HG02678 (cell line): ENCODE results near the gene TTYH1.
"Not testable (repeated sequence)": the region's sequence is repeated elsewhere in the genome, so short reads cannot be mapped to it uniquely, and the experiment has no call there.

Source experiments
- ATAC-seq: cut with Tn5 transposase; IDR thresholded peaks from one replicate; pipeline ENCODE4 v1.9.1; 2021; ENCODE audit warnings: mild to moderate bottlenecking, moderate library complexity; ENCODE audit not compliant: unreplicated experiment

Gene TTYH1

DNA sequence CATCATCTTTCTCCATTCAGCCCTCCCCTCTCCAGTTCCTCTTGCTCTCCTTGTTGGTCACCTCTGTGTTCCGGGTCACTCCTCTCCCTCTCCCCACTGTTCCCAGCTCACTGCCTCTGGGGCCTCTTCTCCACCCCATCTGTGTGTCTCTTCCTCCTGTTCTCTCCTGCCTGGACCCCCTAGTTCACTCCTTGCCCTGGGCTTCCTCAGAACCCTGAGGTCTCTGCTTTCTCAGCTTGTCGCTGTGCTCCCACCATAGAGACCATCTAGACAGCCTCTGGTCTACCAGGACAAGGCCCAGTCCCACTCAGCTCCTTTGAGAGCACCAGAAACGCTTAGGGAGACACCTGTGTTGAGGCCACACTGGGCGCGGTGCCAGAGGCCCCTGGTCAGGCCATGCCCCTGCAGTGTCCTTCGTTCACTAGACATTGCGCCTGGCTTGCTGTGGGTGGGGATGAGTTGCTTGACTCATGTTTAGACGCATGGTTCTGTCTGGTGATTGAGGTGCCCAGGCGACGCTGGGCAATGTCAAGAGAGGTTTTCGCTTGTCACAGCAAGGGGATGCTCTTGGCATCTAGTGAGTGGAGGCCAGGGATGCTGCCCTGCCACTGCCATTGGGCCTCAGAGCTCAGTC lies 43.5 kb downstream of the TTYH1 start:
- ATAC-seq, result no peak

GRCh38 chr19:54459282-54460229 lies 44.3 kb downstream of the TTYH1 start:
- ATAC-seq, result no peak

- no peak for ATAC-seq
Observed at GRCh38 chr19:54460230-54461005, 45.2 kb downstream of the TTYH1 start.

DNA sequence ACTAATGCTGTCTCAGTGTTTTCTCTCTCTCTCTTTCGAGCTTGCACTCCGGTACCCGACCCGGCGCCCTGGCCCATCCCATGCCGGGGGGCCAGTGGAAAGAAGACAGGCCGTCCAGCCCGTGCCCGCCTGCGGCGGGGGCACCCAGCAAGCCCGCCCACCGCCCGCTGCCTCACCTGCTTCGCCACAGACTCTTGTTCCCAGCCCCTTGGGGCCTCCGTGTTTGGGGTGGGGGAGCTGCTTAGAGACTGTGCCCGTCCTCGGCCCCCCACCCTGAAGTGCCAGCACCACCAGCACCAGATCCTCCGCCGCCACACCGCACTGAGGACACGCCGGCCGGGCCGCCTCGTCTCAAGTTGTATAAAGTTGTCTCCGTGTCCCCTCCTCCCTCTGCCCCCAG lies 45.9 kb downstream of the TTYH1 start:
- ATAC-seq, result no peak

- ATAC-seq, result no peak
Observed at GRCh38 chr19:54461613-54462012, 46.3 kb downstream of the TTYH1 start.

DNA sequence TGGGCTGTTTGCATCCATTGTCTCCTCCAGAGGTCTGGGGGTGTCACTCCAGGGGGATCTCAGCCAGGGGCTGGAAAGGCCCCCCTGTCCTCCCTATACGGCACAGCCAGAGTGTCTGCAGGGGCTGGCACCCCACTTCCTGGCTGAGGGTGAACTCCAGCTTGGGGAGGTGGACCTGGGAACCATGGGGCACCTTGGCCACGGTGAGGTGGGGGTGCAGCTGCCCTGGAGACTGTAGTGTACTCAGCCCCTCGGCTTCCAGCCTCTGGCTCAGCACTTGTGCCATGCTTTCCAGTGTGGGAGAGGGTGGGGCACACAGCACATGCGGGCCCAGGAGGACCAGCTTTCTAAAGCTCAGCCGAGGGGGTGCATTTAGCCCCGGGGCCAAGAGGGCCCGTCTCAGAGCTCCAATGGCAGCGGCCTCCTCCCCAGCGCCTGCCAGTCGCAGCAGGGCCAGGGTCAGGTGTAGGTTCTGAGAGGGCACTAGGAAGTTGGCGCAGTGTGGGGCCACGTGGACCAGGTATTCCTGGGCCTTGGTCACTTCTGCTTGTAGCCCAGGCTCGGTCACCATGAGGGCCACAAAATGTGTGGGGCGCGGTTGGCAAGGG lies 46.9 kb downstream of the TTYH1 start:
- ATAC-seq, result no peak

DNA sequence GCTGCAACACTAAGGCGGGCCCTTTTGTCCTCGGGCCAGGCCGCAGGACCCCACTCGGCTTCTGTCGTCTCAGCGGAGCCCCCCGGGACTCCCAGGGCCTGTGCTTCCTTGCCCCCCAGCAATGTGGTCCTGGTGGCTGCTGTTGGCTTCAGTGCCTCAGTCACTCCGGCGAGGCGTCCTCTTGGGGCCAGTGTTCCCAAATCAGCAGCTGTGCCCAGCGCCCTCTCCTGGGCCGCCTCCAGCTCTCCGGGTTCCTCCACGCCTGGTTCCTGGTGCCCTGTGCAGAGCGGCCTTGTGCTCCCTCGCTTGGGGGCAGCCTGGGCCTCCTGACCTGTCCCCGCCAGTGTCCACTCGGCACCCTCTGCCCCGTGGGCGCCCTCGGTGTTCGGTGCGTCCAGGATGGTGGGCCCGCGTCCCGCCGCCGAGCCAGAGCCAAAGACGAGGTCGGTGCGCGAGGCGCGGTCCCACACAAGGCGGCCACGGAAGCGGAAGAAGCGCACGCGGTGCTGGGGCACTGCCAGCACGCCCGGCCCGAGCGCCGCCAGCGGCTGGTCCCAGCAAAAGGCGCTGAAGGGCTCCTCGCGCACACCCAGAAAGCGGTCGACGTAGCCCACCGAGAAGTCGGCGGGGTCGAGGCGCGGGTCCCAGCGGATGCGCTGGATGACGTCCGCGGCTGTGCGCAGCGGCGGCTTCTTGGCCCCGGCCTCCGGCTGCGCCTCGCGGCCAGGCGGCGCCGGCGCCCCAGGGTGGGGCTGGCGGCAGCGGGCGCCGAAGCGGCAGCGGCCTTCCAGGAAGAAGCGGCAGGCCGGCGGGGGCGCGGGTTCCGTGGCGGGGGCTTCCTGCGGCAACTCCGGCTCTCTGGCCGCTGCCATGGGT lies 47.6 kb downstream of the TTYH1 start:
- peak; percentile 15 for ATAC-seq

DNA sequence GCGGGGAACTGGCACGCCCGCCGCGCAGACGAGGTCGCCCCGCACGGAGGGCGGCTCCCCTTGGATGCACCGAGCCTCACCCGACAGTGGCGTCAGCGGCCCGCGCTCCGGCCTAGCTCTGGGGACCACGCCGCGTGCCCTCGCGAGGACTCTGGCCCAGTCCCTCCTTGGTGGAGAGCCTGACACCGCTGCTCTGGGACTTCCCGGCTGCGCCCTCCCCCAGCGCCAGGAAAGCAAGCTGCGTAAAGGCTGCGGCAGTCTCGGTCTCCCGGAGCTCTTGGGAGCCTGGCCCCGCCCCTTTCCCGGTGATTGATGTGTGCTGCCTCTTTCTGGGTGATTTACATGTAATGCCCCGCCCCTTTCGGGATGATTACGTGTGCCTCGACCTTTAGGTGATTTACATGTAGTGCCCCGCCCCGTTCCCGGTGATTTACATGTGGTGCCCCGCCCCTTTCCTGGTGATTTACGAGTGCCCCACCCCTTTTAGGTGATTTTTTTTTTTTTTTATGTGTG lies 48.3 kb downstream of the TTYH1 start, which contains the start of gene LENG9:
Gene LENG9, minus strand, starts transcription at position 248 of the 513 bp plus-strand sequence. CDS start 252 bp downstream, outside the sequence.
- ATAC-seq, result peak; percentile 53

- peak; percentile 46 for ATAC-seq
Observed at GRCh38 chr19:54464044-54464629, 48.9 kb downstream of the TTYH1 start.

DNA sequence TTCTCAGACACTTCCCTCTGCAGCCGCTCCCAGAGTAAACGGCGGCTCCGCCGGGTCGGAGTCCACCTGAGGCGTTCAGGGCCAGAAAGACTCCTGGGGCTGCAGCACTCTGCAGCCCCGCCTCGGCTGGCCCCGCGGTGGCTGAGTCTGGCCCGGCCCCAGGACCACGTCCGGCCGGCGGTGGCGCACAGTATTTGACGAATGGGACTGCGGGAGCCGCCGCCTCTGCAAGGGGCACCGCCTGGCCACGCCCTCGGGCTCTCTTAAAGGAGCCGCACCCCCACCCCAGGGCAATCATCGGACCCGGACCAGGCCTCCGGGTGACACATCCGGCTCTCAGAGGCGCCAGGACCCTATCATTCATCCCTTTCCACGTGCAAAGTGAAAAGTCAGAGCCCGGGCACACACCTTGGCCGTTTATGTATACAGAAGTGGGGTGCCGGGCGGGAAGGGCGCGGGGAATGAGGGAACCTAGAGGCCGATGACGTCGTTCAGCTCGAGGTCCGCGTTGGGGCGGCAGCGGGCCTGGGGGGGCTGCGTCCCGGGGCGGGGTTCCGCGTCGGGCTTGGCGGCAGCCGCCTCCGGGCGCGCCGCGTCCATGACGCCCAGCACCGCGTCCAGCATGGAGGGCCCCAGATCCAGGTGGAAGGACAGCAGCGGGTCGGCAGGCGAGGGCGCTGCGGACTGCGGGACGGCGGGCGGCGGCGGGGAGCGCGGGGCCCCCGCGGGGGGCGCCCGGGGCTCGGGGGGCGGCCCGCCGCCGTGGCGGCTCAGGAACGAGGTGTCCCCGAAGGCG lies 49.6 kb downstream of the TTYH1 start:
- peak; percentile 48 for ATAC-seq

GRCh38 chr19:54465426-54466109 lies 50.3 kb downstream of the TTYH1 start:
- no peak for ATAC-seq

DNA sequence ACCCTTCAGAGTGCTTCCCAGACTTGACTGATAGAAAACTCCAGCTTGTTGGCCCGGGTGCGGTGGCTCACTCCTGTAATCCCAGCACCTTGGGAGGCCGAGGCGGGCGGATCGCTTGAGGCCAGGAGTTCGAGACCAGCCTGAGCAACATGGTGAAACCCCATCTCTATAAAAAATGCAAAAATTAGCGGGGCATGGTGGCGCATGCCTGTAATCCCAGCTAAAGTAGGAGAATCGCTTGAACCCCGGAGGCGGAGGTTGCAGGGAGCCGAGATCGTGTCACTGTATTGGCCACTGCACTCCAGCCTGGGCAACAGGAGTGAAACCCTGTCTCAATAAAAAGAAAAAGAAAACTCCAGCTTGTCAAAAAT lies 50.8 kb downstream of the TTYH1 start:
- ATAC-seq, result not testable (repeated sequence)

GRCh38 chr19:54469496-54469934 lies 54.3 kb downstream of the TTYH1 start:
- ATAC-seq, result no peak

DNA sequence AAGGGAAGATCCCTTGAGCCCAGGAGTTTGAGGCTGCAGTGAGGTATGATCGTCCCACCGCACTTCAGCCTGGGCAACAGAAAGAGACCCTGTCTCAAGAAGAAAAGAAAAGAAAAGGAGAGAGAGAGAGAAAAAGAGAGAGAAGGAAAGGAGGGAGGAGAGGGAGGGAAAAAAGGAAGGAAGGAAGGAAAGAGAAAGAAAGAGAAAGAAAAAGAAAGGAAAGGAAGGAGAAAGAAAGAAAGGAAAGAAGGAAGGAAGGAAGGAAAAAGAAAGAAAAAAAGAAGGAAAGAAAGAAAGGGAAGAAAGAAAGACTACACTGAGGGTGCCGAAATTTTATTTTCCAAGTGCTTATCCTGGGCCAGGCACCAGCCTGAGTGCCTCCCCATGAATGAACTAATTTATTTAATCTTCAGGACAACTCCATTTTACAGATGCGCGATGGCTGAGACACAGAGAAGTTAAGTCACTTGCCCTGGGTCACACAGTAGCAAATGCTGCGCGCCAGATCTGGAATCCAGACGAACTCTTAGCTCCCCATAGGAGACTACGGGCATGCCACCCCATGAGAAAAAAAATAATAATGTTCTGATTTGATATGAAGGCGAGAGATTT lies 55.1 kb downstream of the TTYH1 start:
- ATAC-seq, result no peak

- ATAC-seq, result no peak
Observed at GRCh38 chr19:54470991-54471782, 55.9 kb downstream of the TTYH1 start.

GRCh38 chr19:54473071-54473891 lies 58.0 kb downstream of the TTYH1 start, which contains the start of gene CDC42EP5:
CDC42EP5 (minus strand) TSS chr19:54473296; CDS start chr19:54465547, 7,749 bp downstream.
- no peak for ATAC-seq
